ENCODE data around the gene SEC23A.
"Not testable (repeated sequence)": the region's sequence is repeated elsewhere in the genome, so short reads cannot be mapped to it uniquely, and the experiment has no call there.

The SEC23A gene

DNA sequence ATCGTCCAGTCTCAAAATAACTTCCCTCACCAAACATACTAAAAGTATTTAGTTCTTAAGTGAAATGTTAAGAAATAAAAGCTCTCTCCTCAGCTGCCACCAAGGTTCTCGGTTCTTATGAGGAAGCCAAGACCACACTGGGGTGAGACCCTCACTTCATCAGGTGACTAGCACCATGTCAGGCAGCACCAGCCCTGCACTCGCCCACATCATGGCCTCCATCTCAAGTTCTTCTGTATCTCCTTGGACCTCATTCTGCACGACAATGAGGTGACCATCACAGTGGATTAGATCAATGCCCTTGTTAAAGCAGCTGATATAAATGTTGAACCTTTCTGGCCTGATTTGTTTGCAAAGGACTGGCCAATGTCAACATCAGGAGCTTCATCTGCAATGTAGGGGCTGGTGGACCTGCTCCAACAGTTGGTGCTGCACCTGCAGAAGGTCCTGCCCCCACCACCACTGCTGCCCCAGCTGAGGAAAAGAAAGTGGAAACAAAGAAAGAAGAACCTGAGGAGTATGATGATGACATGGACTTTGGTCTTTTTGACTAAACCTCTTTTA is 12.4 kb downstream of the SEC23A start:
- DNase-seq, result no peak

DNA sequence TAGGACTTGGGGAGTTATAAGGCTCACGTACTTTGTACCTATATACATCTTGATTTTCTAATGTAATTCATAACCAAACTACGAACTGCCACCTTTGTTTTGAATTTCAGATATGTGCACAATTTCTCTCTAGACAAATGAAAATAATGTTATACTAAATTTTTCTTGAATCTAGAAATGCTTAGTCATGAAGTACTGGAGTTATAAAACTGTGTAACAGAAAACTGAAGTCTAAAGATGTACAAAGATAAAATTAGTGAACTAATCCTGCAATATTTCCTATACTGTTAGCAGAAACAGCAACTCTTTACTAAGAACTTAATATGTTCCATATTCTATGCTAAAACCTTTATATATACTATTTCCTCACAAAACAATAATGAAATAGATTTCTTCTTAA is 15.5 kb downstream of the SEC23A start:
- DNase-seq, result no peak

DNA sequence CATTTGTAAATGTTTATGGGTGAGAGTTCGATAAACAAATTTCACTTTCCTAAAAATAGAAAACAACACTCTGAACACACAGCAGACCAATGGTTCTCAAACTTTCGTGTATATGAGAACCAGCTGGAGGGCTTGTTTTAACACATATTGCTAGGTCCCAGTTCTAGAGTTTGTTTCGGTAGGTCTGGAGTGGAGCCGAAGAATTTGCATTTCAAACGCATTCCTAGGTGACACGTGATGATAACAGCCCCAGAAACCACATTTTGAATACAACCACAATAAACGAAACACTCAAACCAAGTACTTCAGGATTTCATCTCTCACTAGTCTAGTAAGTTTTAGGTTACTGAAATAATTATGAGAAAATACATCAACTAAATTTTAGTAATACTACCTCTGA is 17.1 kb downstream of the SEC23A start:
- DNase-seq, result no peak

DNA sequence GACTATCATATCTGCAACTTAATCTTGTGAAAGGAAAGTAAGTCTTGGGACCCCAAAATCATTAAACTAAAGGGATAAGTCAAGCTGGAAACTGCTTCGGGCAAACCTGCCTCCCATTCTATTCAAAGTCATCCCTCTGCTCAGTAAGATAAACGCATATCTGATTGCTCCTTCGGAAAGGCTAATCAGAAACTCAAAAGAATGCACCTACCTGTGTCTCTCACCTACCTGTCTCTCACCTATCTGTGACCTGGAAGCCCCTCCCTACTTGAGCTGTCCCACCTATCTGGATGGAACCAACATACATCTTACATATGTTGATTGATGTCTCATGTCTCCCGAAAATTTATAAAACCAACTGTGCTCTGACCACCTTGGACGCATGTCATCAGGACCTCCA is 19.9 kb downstream of the SEC23A start:
- no peak for DNase-seq

DNA sequence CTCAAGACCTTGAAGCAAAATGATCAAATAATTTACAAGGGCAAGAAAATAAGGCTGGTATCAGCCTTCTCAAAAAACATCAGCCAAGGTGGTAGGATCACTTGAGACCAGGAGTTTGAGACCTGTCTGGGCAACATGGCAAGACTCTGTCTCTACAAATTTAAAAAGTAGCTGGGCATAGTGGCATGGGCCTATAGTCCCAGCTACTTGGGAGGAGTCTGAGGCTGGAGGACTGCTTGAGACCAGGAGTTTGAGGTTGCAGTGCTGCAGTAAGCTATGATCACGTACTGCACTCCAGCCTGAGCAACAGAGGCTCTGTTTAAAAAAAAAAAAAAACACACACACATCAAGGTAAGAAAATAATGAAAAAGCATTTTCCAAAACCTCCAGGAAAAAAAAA is 22.1 kb downstream of the SEC23A start:
- DNase-seq, result no peak

DNA sequence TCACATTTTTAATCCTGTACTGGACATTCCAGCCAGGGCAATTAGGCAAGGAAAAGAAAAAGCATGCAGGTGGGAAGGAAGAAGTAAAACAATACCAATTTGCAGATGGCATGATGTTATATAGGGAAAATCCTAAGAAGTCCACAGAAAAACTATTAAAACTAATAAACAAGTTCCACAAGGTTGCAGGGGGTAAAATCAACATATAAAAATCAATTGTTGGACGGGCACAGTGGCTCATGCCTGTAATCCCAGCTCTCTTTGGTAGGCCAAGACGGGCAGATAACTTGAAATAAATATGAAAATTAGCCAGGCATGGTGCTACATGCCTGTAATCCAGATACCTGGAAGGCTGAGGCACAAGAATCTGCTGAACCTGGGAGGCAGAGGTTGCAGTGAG is 31.9 kb downstream of the SEC23A start:
- no peak for DNase-seq

DNA sequence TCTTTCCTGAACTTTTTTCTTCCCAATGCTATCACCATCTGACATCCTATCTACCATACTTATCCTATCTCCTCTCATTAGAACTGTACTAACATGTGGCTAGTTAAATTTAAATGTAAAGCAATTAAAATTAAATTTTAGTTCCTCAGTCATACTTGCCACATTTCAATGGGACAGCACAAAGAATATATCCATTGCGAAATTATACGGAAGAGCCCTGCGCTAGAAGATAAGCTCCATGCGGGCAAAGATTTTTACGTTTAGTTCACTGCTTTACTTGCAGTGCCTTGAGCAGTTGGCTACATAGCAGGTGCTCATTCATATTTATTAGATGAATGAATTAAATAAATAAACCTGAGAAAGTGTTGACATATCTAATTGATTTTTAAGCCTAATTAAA is 33.1 kb downstream of the SEC23A start:
- DNase-seq, result no peak

DNA sequence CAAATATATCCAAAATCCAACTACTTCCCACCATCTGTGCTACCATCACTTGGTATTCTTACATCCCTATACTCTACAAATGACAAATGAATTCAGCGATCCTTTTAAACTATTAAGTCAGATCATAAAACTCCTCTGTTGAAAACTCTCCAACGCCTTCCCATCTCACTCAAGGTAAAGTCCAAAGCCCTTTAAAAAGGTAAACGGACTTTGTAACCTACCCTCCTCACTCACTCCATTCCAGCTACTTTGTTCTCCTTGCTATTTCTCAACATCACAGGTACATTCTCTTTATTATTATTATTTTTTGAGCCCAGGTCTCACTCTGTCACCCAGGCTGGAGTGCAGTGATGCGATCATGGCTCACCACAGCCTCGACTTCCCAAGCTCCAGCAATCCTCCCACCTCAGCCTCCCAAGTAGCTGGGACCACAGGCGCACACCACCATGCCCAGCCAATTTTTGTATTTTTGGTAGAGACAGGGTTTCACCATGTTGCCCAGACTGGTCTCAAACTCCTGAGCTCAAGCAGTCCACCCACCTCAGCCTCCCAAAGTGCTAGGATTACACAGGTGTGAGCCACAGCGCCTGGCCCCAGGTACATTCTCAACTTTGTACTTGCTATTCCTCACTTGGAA is 33.7 kb downstream of the SEC23A start:
- not testable (repeated sequence) for DNase-seq

DNA sequence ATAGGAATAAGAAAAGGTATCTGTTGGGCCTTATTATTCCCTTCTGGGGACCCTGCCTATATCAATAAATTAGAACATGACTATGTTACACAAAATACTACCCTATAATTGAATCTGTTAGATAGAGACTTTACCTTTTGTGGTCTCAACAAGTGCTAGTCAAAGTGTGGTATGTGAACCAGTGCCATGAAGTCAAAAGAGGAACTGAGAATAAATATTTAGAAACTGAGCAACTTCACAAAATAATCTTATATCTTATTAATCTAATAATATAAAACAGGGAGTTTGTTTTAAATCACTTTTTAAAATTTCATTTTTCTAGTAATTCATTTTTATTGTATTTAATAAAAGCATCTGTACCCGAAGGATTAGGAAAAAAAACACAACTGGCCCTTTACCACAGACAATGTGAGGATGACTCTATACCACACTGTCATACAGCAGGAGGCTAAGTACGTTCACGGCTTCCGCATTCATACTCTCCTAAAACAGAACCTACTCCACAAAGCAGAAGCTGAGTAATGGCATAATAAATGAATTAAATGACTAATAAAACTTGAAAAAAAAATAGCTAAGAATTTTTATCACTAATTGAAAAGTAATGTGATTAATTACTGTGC is 42.1 kb downstream of the SEC23A start:
- DNase-seq, result no peak

DNA sequence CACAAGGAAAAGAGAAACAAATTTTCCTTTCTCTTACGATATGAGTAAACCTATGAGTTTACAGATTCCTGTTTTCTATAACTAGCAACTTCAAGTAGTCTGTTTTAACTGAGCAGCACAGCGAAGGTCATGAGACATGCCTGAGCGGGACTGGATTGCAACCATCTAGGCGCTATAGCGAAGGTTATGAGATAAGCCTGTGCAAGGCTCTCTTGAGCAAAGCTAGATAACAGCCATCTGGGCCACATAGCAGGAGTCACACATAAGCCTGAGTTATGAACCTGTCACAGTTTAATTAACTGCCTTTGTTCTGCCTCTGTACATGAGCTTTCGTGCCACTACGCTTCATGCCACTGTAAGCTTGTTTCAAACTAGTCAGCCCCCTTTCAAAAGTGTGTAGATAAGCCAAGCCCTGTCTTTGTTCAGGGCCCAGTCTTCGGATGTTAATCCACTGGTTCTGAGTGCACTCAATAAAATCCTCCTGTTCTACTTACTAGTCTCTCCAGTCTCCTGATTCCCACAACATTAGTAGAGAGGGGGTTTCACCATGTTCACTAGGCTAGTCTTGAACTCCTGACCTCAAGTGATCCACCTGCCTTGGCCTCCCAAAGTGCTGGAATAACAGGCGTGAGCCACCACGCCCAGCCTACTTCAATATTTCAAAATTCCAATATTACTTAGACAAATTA is 47.1 kb downstream of the SEC23A start:
- DNase-seq, result no peak

DNA sequence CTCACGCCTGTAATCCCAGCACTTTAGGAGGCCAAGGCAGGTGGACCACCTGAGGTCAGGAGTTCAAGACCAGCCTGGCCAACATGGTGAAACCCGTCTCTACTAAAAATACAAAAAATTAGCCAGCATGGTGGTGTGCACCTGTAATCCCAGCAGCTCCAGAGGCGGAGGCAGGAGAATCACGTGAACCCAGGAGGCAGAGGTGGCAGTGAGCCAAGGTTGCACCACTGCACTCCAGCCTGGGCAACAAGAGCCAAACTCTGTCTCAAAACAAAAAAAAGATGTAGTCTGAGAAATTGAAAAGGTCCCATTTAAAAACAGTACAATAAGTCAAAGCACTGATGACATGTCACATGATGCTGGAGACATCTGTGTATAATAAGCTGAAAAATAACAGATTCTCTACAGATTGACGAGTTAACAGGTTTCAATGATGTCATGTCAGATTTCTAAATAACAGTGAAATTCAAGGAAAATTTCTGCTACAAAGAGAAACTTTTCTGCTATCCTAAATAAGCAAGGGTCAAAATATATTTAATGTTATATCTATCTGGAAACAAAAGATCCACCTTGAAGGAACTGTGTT is 50.1 kb downstream of the SEC23A start:
- not testable (repeated sequence) for DNase-seq

DNA sequence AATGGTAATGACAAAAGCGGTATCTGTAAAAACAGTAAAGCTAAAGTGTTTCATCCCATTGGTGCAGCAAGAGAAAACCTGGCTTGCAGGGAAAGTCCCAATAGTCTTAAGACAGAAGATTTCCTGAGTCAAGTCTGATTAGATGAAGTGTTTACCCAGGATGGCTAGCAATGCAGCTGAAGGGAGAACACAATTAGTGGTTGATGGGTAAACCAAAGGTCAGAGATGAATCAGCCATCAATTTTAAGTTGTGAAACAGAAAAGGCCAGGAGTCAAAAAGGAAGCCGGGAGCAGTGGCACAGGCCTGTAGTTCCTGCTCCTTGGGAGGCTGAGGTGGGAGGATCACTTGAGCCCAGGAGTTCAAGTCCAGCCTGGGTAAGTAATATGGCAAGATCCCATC is 52.6 kb downstream of the SEC23A start:
- no peak for DNase-seq

DNA sequence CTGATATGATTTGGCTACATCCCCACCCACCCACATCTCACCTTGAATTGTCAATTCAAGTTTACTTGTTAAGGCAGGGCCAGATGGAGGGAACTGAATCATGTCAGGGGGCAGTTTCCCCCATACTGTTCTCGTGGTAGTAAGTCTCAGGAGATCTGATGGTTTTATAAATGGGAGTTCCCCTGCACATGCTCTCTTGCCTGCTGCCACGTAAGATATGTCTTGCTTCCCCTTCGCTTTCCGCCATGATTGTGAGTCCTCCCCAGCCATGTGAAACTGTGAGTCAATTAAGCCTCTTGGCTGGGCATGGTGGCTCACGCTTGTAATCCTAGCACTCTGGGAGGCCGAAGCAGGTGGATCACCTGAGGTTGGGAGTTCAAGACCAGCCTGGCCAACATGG is 57.1 kb downstream of the SEC23A start:
- not testable (repeated sequence) for DNase-seq

DNA sequence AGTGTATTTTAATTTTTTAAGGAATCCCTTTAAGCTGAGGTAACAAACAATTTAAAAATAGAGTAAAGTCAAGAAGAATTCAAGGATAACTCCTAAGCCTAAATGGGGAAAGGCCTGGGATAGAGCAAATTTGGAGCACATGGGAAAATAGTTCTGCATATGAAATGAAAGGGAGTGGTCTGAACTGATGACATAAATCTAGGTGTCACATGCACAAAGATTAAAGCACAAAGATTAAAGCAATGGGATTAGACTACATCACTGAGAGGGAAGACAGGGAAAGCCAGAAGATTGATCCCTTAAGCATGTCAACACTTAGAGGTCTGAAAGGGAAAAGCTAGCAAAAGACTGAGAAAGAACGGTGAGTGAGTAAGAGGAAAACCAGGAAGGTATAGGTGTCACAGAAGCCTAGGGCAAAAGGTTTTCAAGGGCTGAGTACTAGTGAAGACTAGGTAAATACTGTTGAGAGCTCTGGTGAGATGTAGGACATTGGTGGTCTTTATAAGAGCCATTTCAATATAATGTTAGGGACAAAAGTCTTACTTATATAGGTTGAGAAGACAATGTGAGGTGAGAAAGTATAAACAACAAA is 59.6 kb downstream of the SEC23A start:
- no peak for DNase-seq

DNA sequence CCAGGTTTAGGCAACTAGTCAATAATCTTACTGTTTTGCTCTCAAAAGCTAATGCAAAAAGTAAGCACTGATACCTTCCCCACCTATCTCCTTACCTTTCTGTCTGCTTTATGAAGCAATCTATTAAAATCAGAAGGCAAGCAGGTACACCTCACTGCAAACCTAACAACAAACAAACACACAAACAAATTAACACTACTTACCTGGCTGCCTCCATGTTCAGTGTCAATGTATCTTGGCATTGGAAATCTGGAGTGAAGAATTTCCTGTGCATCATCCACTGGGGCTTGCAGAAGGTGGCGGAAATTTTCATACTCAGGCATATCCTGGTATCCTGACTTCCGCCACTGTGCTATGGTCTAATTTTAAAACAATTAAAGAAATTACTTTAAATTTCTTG is 62.5 kb downstream of the SEC23A start:
- no peak for DNase-seq

DNA sequence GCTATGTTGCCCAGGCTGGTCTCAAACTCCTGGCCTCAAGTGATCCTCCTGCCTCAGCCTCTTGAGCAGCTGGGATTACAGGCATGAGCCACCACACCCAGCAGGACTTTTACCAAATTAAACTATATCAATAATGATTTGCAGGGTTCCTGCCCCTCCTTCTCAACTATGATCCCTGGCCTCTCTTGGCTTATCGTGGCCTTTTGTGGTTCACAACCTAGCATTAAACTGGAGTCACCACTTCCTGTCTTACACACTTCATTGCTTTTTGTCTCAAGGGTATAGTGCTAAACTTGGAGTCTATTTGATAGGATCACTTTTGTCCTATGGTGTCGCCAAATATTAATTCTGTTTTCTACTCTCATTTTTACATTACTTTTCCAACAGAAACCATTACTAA is 64.5 kb downstream of the SEC23A start:
- no peak for DNase-seq

DNA sequence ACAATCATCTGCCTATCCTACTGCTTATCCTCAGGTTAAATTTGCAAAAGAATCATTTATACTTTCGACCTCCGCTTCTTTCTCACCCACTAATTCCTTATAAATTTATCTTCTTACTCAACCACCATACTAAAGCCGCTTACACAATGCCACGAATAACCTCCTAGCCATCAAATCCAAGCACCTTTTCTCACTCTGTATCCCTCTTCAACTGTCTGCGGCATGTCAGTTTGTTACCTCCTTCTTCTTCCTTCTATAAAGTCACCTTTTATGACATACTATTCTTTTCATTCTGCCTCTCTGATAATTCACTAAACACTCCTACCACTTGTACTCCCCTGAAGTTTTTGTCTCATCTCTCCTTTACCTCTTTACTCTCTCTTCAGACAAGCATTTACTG is 66.3 kb downstream of the SEC23A start:
- no peak for DNase-seq

DNA sequence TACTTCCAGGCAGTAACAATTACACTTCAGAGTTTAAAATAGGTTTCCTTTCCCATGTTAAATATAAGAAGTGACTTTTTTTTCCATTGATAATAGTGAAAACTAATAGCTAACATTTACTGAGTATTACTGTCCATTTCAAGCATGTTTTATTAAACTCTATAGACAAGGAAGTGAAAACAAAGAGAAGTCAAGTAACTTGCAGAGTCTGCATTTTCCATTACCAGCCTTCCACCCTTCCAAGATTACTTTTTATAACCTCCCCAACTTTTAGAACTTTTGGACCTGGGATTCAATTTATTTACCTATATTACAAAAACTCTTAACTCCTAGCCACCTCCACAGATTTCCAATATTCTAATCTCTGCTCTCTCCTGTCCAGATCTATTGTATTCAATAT is 67.7 kb downstream of the SEC23A start:
- no peak for DNase-seq

DNA sequence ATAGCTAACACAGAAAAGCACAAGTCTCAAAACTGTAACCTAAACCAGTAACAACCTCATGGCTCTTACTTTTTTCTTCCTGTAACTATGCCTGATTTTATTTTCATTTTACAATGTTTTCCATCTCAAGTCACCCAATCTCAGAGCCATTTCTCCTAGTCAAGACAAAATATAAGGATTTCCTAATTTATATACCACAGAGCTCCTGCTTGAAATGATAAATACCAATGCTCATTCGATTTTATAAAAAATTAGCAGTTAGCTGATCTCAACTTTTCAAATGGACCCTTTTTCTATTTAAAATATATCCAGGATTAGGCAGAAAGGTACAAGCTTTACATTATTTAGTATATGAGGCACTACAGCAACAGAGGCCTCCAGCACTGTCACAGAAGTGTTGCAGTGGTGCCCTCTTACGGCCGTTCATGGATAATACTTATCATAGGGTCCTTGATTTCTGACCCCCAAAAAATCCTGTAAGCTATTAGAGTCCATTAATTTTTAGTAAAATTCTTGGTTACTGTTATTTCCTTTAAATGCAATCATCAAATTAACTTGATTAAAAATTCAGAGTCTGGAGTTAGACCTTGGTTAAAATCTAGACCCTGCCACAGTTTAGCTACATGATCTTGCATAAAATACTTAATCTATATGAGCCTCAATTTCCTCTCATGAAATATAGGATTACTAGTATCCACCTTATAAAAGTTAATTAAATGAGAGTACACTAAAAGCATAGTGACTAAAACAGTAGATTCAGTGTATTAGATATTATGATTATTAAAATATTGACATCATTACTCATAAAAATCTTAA is 68.3 kb downstream of the SEC23A start:
- no peak for DNase-seq

DNA sequence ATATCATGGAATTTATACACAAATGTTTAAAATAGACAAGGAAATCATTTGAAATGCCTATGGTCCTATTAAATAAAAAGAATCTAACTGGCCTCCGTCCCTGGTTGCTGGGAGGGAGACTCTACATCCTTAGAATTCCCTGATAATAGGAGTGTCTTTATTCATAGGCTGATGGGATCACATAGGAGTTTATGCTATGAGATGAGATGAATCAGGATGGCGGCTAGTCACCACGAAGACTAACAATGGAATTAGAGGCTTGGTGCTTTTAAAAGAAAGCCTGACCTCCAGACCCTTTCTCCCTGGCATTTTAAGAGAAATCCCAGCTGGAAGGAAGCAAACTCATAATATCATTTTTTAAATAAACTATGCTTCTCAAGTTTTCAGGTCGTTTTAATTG is 69.7 kb downstream of the SEC23A start:
- DNase-seq, result no peak

DNA sequence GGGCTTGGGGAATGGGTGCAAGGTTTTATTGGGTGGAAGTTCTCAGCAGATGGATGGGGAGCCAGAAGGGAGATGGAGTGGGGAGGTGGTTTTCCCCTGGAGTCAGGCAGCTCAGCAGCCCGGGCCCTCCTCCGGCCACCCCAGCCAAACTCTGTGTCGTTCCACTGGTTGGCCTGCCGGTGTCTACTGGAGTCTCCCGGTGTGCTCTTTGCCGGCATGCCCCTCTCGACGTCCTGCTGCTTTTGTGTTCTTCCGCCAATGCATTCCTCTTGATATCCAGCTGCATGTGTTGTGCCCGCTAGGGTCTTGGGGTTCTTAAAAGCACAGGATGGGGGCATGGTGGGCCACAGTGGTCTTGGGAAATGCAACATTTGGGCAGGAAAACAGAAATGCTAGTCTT is 72.8 kb downstream of the SEC23A start:
- DNase-seq, result no peak

DNA sequence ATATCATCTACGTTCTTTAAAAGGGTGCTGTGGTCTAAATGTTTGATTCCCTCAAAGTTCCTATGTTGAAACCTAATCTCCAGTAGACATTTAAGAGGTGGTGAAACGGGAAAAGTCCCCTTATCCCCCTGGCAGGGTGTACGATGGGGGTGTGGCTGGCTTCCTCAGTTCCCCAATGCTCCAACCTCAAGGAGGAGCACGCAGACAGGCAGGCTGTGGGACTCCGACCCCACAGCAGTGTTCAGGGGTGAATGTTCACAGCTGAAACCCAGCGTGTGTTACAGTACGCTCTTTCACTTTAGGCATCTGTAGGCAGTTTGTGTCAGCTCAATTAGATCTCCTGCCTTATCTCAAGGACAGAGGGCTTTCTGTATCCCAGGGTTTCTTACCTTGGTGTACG is 73.2 kb downstream of the SEC23A start:
- DNase-seq, result no peak

DNA sequence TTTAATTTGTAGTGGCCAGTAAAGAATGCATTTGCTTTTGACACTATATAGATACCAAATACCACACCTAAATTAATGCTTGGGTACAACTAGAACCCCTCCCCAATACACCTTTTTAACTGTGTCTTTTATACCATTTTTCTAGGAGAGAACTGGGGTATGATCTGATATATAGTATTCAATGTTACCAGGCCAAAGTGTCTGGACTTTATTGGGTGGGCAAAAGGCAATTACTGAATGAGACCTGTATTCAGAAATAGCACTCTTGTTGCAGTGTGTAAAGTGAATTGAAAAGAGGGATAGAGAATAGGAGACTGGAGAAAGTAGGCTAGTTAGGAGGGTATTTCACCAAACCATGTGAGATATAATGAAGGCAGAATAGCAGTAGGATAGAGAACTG is 74.4 kb downstream of the SEC23A start:
- DNase-seq, result no peak
